ENCODE measurements around the gene CNN3.

Gene CNN3

GRCh38 chr1:94886361-94886760, 40.5 kb downstream of the CNN3 start:
- no peak for DNase-seq (ENCODE audit: low read depth, low spot score)
- ChIA-PET POLR2A (interaction anchor here (0.8 kb wide), 2 partner anchors 14 to 21 kb away, joined by 3 read pairs; no protein-coding TSS in a partner anchor), CTCF (interaction anchor here (0.9 to 3.6 kb wide), 5 partner anchors 12 to 157 kb away, joined by 3 to 13 read pairs (median 6); no protein-coding TSS in a partner anchor)
- H3K4me3 ChIP-seq (ENCODE audit: low read depth, low read length) = no peak overlapping the region
- TF ChIP-seq CTCF (IDR thresholded peaks at IDR 0.05; ENCODE audit: insufficient read depth, low read length, missing control alignments) = no peak

GRCh38 chr1:94884507-94884906, 42.4 kb downstream of the CNN3 start:
- CTCF ChIA-PET = interaction anchor here (1.3 to 3.6 kb wide), 5 partner anchors 11 to 157 kb away, joined by 3 to 13 read pairs (median 4); no protein-coding TSS in a partner anchor
- no peak overlapping the region for H3K4me3 ChIP-seq (ENCODE audit: low read depth, low read length)
- TF ChIP-seq CTCF (IDR thresholded peaks at IDR 0.05; ENCODE audit: insufficient read depth, low read length, missing control alignments) = no peak
- DNase-seq (ENCODE audit: low read depth, low spot score) = no peak
- POLR2A ChIA-PET = no interaction called here

GRCh38 chr1:94884106-94884505, 42.8 kb downstream of the CNN3 start:
- ChIA-PET CTCF (interaction anchor here (1.3 to 3.6 kb wide), 4 partner anchors 11 to 158 kb away, joined by 4 to 13 read pairs (median 6); no protein-coding TSS in a partner anchor), POLR2A (no interaction called here)
- H3K4me3 ChIP-seq (ENCODE audit: low read depth, low read length) = no peak overlapping the region
- no peak for DNase-seq (ENCODE audit: low read depth, low spot score)
- no peak for TF ChIP-seq CTCF (IDR thresholded peaks at IDR 0.05; ENCODE audit: insufficient read depth, low read length, missing control alignments)

GRCh38 chr1:94883691-94884090, 43.2 kb downstream of the CNN3 start:
- CTCF ChIA-PET = interaction anchor here (1.4 to 1.6 kb wide), 2 partner anchors 12 kb away, joined by 4 read pairs; no protein-coding TSS in a partner anchor
- POLR2A ChIA-PET = no interaction called here
- no peak for TF ChIP-seq CTCF (IDR thresholded peaks at IDR 0.05; ENCODE audit: insufficient read depth, low read length, missing control alignments)

GRCh38 chr1:94878329-94878728, 48.6 kb downstream of the CNN3 start:
- H3K4me3 ChIP-seq (ENCODE audit: low read depth, low read length) = no peak overlapping the region
- DNase-seq (ENCODE audit: low read depth, low spot score) = no peak
- ChIA-PET CTCF (interaction anchor here (10.8 kb wide), 1 partner anchor 24 kb away, joined by 84 read pairs; no protein-coding TSS in a partner anchor), POLR2A (no interaction called here)
- no peak for TF ChIP-seq CTCF (IDR thresholded peaks at IDR 0.05; ENCODE audit: insufficient read depth, low read length, missing control alignments)

More at GRCh38 chr1:94883691-94884090, 43.2 kb downstream of the CNN3 start:
- DNase-seq (ENCODE audit: low read depth, low spot score) = no peak
- H3K4me3 ChIP-seq (ENCODE audit: low read depth, low read length) = no peak overlapping the region

- no peak for DNase-seq (ENCODE audit: low read depth, low spot score)
- CTCF ChIA-PET = interaction anchor here (1.3 to 10.8 kb wide), 4 partner anchors 16 to 167 kb away, joined by 4 to 84 read pairs (median 4); no protein-coding TSS in a partner anchor
- TF ChIP-seq CTCF (IDR thresholded peaks at IDR 0.05; ENCODE audit: insufficient read depth, low read length, missing control alignments) = no peak
- H3K4me3 ChIP-seq (ENCODE audit: low read depth, low read length) = no peak overlapping the region
- POLR2A ChIA-PET = no interaction called here
Observed at GRCh38 chr1:94876362-94876761, 50.5 kb downstream of the CNN3 start.
